ENCODE results near the gene CPLANE2.
"Not testable (repeated sequence)": the region's sequence is repeated elsewhere in the genome, so short reads cannot be mapped to it uniquely, and the experiment has no call there.

CPLANE2 gene

DNA sequence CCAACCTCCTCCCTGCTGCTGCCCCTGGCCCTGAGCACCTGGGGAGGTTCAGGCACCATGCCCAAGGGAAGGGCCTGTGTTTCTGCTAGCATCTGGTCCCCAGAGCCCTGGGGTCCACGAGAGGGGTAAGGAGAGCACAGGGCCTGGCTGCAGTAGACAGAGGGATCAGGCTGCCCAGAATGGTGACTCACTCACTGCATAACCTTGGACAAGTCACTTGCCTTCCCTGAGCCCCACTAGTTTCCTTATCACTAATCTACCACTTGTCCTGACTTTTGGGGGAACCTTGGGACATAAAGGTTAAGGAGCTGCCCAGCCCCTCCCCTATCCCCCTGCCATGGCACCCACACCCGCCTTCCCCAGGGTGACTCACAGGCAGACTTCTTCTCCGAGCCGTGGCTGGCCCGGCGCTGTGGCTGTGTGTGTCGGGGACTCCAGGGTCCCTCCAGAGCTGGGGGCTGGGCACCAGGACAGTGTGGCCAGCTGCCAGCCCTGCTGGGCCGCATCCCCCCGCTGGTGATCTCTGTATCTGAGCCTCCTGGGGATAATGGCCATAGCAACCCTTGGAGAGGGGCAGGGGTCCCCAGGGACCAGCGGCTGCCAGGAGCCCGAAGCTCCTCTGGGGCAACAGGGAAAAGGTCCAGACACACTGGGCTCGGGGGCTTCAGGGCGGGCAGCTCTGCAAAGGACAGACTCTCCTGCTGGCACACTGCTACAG is 28.6 kb downstream of the CPLANE2 start:
- no peak for DNase-seq

- DNase-seq, result no peak
Measured at GRCh38 chr1:16207318-16208269, 29.4 kb downstream of the CPLANE2 start.

DNA sequence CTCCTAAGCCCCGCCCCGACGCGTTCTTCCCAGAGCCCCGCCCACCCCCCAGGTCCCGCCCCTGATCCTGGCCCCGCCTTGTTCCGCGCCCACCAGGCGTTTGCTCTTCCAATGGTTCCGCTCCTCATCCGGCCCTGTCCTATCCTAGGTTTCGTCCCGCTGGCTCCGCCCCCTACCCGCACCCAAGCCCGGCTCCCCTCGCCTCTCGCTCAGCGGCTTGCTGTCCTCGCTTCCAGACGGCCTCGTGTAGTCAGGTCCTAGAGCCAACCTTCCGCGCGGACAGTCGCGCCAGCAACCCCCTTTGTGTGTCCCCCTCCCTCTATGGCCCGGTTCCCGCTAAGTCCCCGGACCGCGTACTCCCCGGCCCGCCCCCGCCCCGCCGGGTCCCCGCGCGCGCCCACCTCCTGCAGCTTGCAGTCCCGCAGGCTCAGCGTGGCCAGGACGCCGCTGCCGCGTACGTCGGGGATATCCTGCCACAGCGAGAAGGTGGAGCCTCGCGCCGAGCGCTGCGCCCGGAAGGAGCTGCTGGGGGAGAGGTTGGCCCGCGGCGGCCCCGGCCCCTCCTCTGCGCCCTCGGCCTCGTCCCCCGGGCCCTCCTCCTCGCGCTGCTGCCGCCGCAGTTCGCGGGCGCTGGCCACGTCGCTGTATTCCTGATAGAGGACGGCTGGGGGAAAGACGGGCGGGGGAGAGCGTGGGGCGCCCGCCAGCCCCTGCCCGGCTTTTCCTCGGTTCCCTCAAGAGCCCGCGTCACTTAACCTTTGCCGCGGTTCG is 30.3 kb downstream of the CPLANE2 start:
- peak; percentile 97 for DNase-seq

DNA sequence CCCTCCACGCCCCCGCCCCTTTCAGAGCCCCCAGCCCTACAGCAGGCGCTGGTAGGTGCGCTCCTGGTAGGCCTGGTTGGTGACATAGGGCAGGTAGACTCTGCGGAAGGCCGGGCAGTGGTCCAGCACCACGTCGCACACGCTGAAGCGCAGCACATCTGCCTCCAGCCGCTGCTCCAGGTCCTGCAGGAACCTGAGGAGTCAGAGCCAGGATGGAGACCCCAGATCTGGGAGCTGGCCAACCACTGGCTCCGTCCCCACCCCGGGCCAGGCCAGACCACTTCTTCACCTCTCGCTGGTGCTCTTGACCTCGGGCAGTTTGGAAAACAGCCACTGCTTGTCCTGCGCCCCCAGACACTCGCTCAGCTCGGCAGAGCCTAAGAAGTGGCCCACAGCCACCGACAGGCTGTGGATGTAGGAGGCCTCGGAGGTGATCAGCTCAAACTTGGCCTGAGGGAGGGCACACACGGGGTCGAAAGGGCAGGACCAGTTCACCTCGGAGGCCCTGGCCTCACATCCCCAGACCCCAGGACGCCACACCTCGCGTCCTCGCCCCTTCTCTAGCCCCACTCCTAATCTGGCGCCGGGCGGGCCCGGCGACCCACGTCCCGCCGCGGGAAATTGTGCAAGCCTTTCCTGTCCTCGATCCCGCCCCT is 31.0 kb downstream of the CPLANE2 start:
- DNase-seq, result no peak

GRCh38 chr1:16205334-16205671 is 31.7 kb downstream of the CPLANE2 start:
- DNase-seq, result no peak

- DNase-seq, result peak; percentile 15
Measured at GRCh38 chr1:16204634-16205333, 32.2 kb downstream of the CPLANE2 start.

- DNase-seq, result no peak
Measured at GRCh38 chr1:16204216-16204615, 32.8 kb downstream of the CPLANE2 start.

- no peak for DNase-seq
Measured at GRCh38 chr1:16203550-16203949, 33.4 kb downstream of the CPLANE2 start.

- DNase-seq, result no peak
Measured at GRCh38 chr1:16202281-16203210, 34.4 kb downstream of the CPLANE2 start.

- DNase-seq, result no peak
Measured at GRCh38 chr1:16199700-16200099, 37.3 kb downstream of the CPLANE2 start.

DNA sequence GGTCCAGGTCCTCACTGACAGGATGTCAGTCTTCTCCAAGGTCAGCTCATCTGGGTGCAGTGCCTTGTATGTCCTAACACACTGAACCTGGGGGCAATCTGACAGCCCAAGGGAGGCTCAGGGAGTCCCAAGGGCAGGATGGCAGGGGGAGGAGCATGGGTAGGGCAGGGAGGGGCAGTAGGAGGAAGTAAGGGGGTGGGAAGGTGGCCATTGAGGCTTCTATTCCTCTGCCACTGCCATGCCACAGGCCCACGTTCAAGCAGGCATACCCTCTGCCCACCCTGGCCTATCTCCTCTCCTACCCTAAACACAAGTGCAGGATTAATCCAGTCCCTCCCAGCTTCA is 37.9 kb downstream of the CPLANE2 start:
- DNase-seq, result no peak

DNA sequence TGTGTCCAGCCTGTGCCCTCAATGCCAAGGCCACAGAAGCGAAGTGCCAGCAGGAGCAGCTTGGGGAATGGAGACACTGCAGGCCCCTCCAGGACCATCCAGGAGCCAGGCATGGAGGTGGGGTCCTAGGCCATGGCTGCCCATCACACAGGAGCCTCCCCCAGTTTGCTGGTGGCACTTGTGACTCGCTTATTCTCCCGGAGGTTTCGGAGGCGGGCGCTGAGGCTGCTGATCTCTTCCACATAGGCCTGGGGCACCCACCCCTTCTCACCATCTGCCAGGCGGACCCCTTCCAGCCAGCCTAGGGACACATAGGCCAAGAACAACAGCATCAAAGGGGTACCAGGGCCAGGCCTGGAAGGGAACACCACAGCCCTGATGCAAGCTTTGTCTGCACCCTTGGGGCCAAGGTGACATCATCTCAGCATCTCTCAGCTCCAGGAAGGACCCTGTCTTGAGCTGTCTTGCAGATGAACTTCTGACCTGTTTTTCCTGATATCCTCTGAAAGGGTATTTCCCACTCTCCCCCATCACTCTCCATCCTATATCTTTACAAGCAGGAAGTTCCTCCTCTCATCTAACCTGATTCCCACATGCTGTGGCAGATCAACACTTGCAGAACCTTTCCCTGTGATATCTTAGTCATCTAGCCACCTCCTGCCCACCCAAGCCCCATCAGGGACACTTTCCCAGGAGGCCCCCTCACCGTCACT is 38.4 kb downstream of the CPLANE2 start:
- DNase-seq, result no peak

GRCh38 chr1:16196874-16197273 is 40.1 kb downstream of the CPLANE2 start:
- no peak for DNase-seq

DNA sequence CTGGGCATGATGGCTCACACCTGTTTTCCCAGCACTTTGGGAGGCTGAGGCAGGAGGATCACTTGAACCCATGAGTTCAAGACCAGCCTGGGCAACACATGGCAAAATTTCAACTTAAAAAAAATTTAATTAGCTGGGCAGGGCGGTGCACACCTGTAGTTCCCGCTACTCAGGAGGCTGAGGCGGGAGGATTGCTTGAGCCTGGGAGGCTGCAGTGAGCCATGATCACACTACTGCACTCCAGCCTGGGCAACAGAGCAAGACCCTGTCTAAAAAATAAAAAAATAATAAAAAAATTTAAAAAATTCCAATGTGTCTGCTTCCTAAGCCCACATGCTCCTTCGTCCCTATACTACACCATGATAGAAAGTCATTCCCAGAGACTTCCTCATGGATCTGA is 40.8 kb downstream of the CPLANE2 start:
- not testable (repeated sequence) for DNase-seq

GRCh38 chr1:16195518-16195905 is 41.5 kb downstream of the CPLANE2 start:
- no peak for DNase-seq

DNA sequence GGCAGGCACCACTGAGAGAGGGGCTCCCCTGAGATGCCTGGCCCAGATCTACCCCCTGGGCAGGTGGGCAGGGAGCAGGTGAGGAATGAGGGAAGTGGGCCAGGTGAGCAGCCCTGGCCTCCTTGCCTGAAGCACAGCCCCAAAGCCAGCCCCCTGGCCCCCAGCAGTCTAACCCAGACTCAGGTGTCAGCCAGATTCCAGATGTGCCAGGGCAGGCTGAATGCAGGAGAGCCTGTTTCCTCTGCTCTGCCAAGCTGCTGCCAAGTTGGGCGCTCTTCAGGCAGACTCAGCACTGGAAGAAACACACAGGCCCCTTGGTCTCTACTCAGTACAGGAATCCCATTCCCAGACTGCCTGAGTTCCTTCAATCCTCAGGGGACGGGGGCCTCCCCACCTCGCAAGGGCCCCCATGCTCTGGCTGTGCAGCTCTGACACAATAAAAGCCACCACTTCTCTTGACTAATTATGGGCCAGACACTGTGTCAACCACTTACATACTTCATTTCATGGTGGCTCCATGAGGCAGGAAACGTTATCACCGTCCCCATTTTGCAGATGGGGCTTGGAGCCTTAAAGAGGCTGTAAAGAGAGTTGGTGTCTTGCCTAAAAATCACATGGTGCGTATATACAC is 45.0 kb downstream of the CPLANE2 start:
- no peak for DNase-seq

- DNase-seq, result no peak
Measured at GRCh38 chr1:16191309-16191708, 45.7 kb downstream of the CPLANE2 start.

DNA sequence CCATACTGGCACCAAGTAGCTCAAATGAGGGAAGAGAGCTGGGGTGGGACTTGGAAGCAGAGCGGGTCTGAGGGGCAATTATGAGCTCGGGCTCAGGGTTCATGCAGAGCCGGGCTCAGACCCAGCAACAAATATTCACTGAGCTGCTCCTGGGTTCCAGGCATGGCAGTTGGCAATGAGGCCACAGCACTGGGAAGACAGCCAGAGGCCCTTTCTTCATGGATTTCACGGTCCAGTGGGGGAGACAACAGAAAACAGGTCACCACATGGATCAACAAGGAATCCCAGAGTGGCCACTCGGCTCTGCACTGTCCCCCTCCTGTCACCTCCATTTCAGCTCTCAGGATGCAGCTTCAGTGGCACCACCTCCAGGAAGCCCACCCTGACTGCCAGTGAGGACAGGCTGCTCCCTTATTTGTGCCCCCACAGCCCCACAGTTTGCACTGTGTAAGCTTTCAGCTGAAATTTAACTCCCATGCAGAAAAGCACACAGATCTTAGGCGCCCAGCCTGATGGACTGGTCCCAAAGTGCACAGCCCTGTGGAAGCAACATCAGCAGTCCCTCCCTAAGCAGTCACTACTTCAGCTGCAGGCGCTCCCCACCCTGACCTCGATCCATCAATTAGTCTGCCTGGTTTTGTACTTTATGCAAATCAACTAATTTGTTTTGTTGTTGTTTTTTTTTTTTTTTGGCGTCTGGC is 46.9 kb downstream of the CPLANE2 start:
- DNase-seq, result no peak

GRCh38 chr1:16189003-16189402 is 48.0 kb downstream of the CPLANE2 start:
- DNase-seq, result no peak

Measured in GDM1 (cell line).